Endothelial cell (in vitro differentiated cells): Measurements from ENCODE around the gene CST6. TPM values are rescaled to one million over a fixed set of nuclear protein-coding genes. Genes with fewer than 3 reads are reported as not detected.

Source experiments
- DNase-seq: peaks from one replicate; pipeline ENCODE4 v3.0.0; 2021; ENCODE audit warnings: low spot score
- H3K27ac Mint-ChIP-seq: one replicate; pipeline ENCODE4 v1.8.0; 2021; ENCODE audit warnings: mixed read lengths, inconsistent platforms; ENCODE audit not compliant: unreplicated experiment
- H3K27me3 Mint-ChIP-seq: one replicate; pipeline ENCODE4 v1.8.0; 2021; ENCODE audit warnings: mild to moderate bottlenecking, moderate library complexity, mixed read lengths, inconsistent platforms; ENCODE audit not compliant: unreplicated experiment
- H3K36me3 Mint-ChIP-seq: one replicate; pipeline ENCODE4 v1.8.0; 2021; ENCODE audit warnings: mild to moderate bottlenecking, low read depth, mixed read lengths, inconsistent platforms; ENCODE audit not compliant: unreplicated experiment
- H3K4me1 Mint-ChIP-seq: one replicate; pipeline ENCODE4 v1.8.0; 2021; ENCODE audit warnings: mild to moderate bottlenecking, mixed read lengths, inconsistent platforms; ENCODE audit not compliant: unreplicated experiment
- H3K4me3 Mint-ChIP-seq: one replicate; pipeline ENCODE4 v1.8.0; 2021; ENCODE audit warnings: mild to moderate bottlenecking, mixed read lengths, inconsistent platforms; ENCODE audit not compliant: unreplicated experiment
- H3K9me3 Mint-ChIP-seq: one replicate; pipeline ENCODE4 v1.8.0; 2021; ENCODE audit warnings: mixed read lengths, inconsistent platforms; ENCODE audit not compliant: unreplicated experiment
- total RNA-seq: library from RNA; stranded (reverse); fragmentation: NEBNext Ultra II Directional; extraction: Animal tissue kit (Norgen Biotek cat#: 25700); gene quantifications from one replicate; pipeline ENCODE4 v1.2.1, GENCODE V29; 2021; ENCODE audit not compliant: unreplicated experiment
- TF ChIP-seq, protein P1 (sequence below): fragments of 200-600 bp; sonication (generic); IDR thresholded peaks from one replicate; pipeline ENCODE4 v1.5.0; 2021; ENCODE audit warnings: antibody characterized with exemption; ENCODE audit not compliant: unreplicated experiment

Gene CST6
- total RNA-seq, 1 donor from 2014 or later = not detected

DNA sequence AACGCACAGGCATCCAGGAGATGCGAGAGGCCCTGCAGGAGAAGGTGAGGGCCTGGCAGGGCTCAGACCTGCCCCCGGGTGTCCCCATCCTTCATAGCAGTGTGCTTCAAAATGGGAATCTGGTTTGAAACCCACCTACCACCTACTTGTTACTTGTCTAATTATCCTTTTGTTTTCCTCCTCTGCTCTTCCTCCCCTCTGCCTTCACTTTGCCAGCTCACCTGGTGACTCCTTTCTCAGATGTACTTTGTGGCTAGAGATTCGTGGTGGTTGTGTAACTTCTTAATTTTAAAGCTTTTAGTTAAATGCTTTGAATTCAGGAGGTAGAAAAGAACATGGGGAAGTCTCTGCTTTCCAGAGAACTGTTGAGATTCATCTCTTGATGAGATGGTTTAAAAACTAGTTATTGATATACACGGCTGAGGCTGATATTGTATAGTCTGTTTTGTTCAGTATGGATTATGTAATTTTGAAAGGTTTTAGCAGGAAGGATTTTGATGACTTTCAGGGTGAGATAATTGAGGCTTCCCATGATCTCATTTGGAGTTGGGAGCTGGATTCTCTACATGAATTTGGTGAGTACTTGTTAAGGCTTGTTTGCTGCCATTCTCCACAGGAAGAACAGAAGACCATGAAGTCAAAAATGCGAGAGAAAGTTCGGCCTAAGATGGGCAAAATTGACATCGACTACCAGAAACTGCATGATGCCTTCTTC lies 48.3 kb downstream of the CST6 start:
- DNase-seq = no peak
- Mint-ChIP-seq H3K27ac (no peak overlapping the region), H3K4me1 (peaks cover 4% of the 10 kb centered on the region), H3K36me3 (peaks cover 69% of the 10 kb centered on the region), H3K27me3 (peaks cover 1% of the 10 kb centered on the region), H3K9me3 (no peaks in the 10 kb centered on the region), H3K4me3 (peak overlapping the region; percentile 1)
- TF ChIP-seq, protein P1, sequence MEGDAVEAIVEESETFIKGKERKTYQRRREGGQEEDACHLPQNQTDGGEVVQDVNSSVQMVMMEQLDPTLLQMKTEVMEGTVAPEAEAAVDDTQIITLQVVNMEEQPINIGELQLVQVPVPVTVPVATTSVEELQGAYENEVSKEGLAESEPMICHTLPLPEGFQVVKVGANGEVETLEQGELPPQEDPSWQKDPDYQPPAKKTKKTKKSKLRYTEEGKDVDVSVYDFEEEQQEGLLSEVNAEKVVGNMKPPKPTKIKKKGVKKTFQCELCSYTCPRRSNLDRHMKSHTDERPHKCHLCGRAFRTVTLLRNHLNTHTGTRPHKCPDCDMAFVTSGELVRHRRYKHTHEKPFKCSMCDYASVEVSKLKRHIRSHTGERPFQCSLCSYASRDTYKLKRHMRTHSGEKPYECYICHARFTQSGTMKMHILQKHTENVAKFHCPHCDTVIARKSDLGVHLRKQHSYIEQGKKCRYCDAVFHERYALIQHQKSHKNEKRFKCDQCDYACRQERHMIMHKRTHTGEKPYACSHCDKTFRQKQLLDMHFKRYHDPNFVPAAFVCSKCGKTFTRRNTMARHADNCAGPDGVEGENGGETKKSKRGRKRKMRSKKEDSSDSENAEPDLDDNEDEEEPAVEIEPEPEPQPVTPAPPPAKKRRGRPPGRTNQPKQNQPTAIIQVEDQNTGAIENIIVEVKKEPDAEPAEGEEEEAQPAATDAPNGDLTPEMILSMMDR = no peak

DNA sequence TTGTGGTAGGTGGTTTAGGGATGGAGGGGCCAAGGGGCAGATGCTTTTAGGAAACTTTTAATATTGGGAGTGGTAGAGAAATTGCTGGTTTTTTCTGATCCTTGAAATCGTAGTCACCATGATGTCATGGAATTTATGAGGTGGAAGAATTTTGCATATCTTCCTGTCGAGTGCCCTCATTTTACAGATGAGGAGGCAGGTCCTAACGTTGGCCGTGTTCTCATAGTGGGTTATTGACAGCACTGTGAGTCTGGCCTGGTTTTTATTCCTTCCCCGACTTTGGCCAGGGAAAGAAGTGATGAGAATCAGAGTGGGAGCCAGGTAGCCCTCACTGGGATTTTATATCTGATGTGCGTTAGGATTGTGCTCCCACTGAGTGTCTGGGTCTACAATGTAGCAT lies 49.5 kb downstream of the CST6 start:
- no peak for DNase-seq
- TF ChIP-seq, protein P1 = no peak
- peaks cover 4% of the 10 kb centered on the region for H3K4me1 Mint-ChIP-seq
- no peaks in the 10 kb centered on the region for H3K9me3 Mint-ChIP-seq
- H3K27ac Mint-ChIP-seq = peak overlapping the region; percentile 32
- peak overlapping the region; percentile 32 for H3K4me3 Mint-ChIP-seq
- peaks cover 72% of the 10 kb centered on the region for H3K36me3 Mint-ChIP-seq
- H3K27me3 Mint-ChIP-seq = peaks cover 1% of the 10 kb centered on the region

DNA sequence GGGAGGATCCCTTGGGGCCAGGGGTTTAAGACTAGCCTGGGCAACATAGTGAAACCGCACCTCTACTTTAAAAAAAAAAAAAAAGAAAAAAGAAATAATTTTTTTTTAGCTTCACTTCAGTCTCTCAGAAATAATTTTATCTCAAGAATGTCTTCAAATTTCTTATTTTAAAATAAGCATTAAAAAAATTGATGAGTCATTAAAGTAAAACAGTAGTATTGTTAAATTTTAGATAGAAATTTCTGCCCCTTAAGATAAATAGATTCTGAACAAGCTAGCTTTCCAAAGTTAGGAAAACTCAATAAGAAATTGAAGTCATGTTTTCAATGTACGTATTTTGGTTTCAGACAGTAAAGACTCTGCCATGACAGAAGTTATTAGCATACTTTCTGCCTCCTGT lies 50.6 kb downstream of the CST6 start:
- H3K36me3 Mint-ChIP-seq = peaks cover 72% of the 10 kb centered on the region
- H3K4me1 Mint-ChIP-seq = no peaks in the 10 kb centered on the region
- TF ChIP-seq, protein P1 = no peak
- no peak overlapping the region for H3K27ac Mint-ChIP-seq
- peaks cover 3% of the 10 kb centered on the region for H3K27me3 Mint-ChIP-seq
- no peak for DNase-seq
- H3K4me3 Mint-ChIP-seq = no peak overlapping the region
- H3K9me3 Mint-ChIP-seq = no peaks in the 10 kb centered on the region

Other genes starting within 250 kb of the CST6 start
- gene AP5B1, start 231.0 kb upstream of the CST6 start, total RNA-seq = 3.4 TPM
- not detected for gene OVOL1, start 224.9 kb upstream of the CST6 start, total RNA-seq
- gene SNX32, start 178.0 kb upstream of the CST6 start, total RNA-seq = 1.2 TPM
- 1,740 TPM for gene CFL1, start 153.8 kb upstream of the CST6 start, total RNA-seq
- gene MUS81, start 151.6 kb upstream of the CST6 start, total RNA-seq = 73.8 TPM
- 248 TPM for gene EFEMP2, start 139.2 kb upstream of the CST6 start, total RNA-seq
- gene CTSW, start 132.2 kb upstream of the CST6 start, total RNA-seq = not detected
- gene FIBP, start 123.5 kb upstream of the CST6 start, total RNA-seq = 75.6 TPM
- 90.7 TPM for gene CCDC85B, start 121.3 kb upstream of the CST6 start, total RNA-seq
- 1.3 TPM for gene FOSL1, start 111.6 kb upstream of the CST6 start, total RNA-seq
- 31.1 TPM for gene C11orf68, start 92.9 kb upstream of the CST6 start, total RNA-seq
- 79.6 TPM for gene DRAP1, start 92.6 kb upstream of the CST6 start, total RNA-seq
- gene TSGA10IP, start 66.5 kb upstream of the CST6 start, total RNA-seq = not detected
- 46.5 TPM for gene SART1, start 50.3 kb upstream of the CST6 start, total RNA-seq
- gene EIF1AD, start 9.9 kb upstream of the CST6 start, total RNA-seq = 34.9 TPM
- gene BANF1, start 9.5 kb upstream of the CST6 start, total RNA-seq = 163 TPM
- gene CATSPER1, start 14.5 kb downstream of the CST6 start, total RNA-seq = not detected
- 0.87 TPM for gene GAL3ST3, start 37.2 kb downstream of the CST6 start, total RNA-seq
- gene SF3B2, start 40.4 kb downstream of the CST6 start, total RNA-seq = 174 TPM
- 114 TPM for gene PACS1, start 58.3 kb downstream of the CST6 start, total RNA-seq
- gene KLC2, start 245.7 kb downstream of the CST6 start, total RNA-seq = 35.1 TPM